CD4-positive, alpha-beta T cell (primary cell): ENCODE measurements around the gene RAMP3. TPM values are rescaled to one million over a fixed set of nuclear protein-coding genes. Genes with fewer than 3 reads are reported as not detected.

ENCODE experiments used
- ATAC-seq: fragments of 200-7000 bp; cut with Tn5 transposase; one replicate; pipeline ENCODE4 v1.10.0; 2022; ENCODE audit warnings: mild to moderate bottlenecking; ENCODE audit not compliant: poor library complexity
- CTCF ChIA-PET: fragments of 350-600 bp; sonication (Branson Sonifier 250); formaldehyde crosslinking; loops from one replicate; lab custom pipeline; 2021; ENCODE audit warnings: antibody characterized with exemption, inconsistent platforms; lab: Charles Lee
- POLR2A ChIA-PET: fragments of 350-600 bp; sonication (Branson Sonifier 250); formaldehyde crosslinking; loops from one replicate; lab custom pipeline; 2021; ENCODE audit warnings: antibody characterized with exemption, inconsistent platforms; lab: Charles Lee
- DNase-seq, 14 experiments: peaks; one replicate each; pipeline ENCODE4 v3.0.0-alpha.2; 2013 to 2020; ENCODE audit warnings: mixed read lengths in 2 of 14
- H3K27ac ChIP-seq, 2 donors: one replicate each; pipeline versions ENCODE4 v1.5.1 to v1.7.0; 2013; ENCODE audit warnings: low read length in 2 of 2, low read depth in 1 of 2, mild to moderate bottlenecking in 1 of 2
- H3K27me3 ChIP-seq, 2 experiments: 1 replicate in 1 of 2; 2 replicates in 1 of 2; pipeline versions ENCODE4 v1.6.1 to v1.7.0; 2013; ENCODE audit warnings: low read length in 2 of 2, control low read depth in 1 of 2, mild to moderate bottlenecking in 1 of 2, moderate library complexity in 1 of 2; ENCODE audit not compliant: insufficient read depth in 2 of 2, control insufficient read depth in 1 of 2
- H3K36me3 ChIP-seq: one replicate; pipeline ENCODE4 v1.6.1; 2013; ENCODE audit warnings: low read length, control low read depth; ENCODE audit not compliant: insufficient read depth
- H3K4me1 ChIP-seq: one replicate; pipeline ENCODE4 v1.6.1; 2013; ENCODE audit warnings: low read length, control low read depth; ENCODE audit not compliant: insufficient read depth
- H3K4me3 ChIP-seq: one replicate; pipeline ENCODE4 v1.5.1; 2013; ENCODE audit warnings: mild to moderate bottlenecking, low read length, moderate library complexity
- H3K9me3 ChIP-seq, 2 experiments: 1 replicate in 1 of 2; 2 replicates in 1 of 2; pipeline versions ENCODE4 v1.6.1 to v1.7.0; 2013; ENCODE audit warnings: low read length in 2 of 2, mild to moderate bottlenecking in 2 of 2, control low read depth in 1 of 2, moderate library complexity in 1 of 2; ENCODE audit not compliant: control insufficient read depth in 1 of 2, insufficient read depth in 1 of 2
- H3K27ac Mint-ChIP-seq: one replicate; pipeline ENCODE4 v1.8.0; 2020; ENCODE audit warnings: mixed read lengths
- H3K27me3 Mint-ChIP-seq: one replicate; pipeline ENCODE4 v1.8.0; 2021; ENCODE audit warnings: mixed read lengths
- H3K36me3 Mint-ChIP-seq: one replicate; pipeline ENCODE4 v1.8.0; 2021; ENCODE audit warnings: low read depth, mixed read lengths
- H3K4me1 Mint-ChIP-seq: one replicate; pipeline ENCODE4 v1.8.0; 2021; ENCODE audit warnings: low read depth, mixed read lengths
- H3K4me3 Mint-ChIP-seq: one replicate; pipeline ENCODE4 v1.8.0; 2020; ENCODE audit warnings: mild to moderate bottlenecking, mixed read lengths
- H3K9me3 Mint-ChIP-seq: one replicate; pipeline ENCODE4 v1.8.0; 2020; ENCODE audit warnings: mixed read lengths
- intact Hi-C, 2 experiments: fragments of 100-400 bp; cut with DNase I in 1 of 2; cut with micrococcal nuclease in 1 of 2; formaldehyde crosslinking; loops; one replicate each; pipeline versions ENCODE4 v1.15.1 to v1.9.0; 2023 to 2025; cut with DNase I, micrococcal nuclease
- total RNA-seq, 174 experiments: library from RNA in 2 of 174; stranded (reverse) in 2 of 174; gene quantifications; one replicate each; pipeline ENCODE4 v1.2.3 and lab custom pipeline; 2021 to 2026
- TF ChIP-seq, protein P1 (sequence below): fragments of 200-600 bp; IDR thresholded peaks from one replicate; pipeline ENCODE4 v1.8.0; 2022; ENCODE audit warnings: antibody characterized with exemption, mild to moderate bottlenecking

Gene RAMP3
- total RNA-seq, 2 experiments from 2014 or later, result not detected

DNA sequence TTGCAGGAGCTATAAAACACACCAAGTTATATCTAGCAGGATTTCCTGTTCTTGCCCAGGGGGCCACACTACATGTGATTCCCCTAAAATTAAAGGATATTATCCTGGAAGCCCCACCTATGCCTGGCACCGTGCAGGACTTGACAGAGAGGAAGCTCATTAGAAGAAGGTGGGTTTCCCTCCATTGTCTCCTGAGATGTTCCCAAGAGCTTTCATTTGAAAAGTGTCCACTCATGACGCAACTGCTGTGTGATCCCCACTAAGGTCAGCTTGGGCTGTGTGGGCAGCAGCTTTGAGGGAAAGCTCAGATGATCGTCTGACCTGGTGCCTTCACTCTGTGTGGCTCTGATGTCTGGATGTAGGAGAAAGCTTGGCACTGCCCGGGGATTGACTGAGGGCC lies 53.5 kb downstream of the RAMP3 start:
- peaks cover 5 to 7% of the 10 kb centered on the region in 2 experiments for H3K27me3 ChIP-seq
- no peaks in the 10 kb centered on the region for H3K9me3 Mint-ChIP-seq
- H3K27me3 Mint-ChIP-seq, result peaks cover 46% of the 10 kb centered on the region
- H3K9me3 ChIP-seq, result no peaks in the 10 kb centered on the region
- no peaks in the 10 kb centered on the region for H3K4me1 Mint-ChIP-seq
- no peaks in the 10 kb centered on the region for H3K36me3 ChIP-seq
- no peaks in the 10 kb centered on the region for H3K4me1 ChIP-seq
- TF ChIP-seq, protein P1, sequence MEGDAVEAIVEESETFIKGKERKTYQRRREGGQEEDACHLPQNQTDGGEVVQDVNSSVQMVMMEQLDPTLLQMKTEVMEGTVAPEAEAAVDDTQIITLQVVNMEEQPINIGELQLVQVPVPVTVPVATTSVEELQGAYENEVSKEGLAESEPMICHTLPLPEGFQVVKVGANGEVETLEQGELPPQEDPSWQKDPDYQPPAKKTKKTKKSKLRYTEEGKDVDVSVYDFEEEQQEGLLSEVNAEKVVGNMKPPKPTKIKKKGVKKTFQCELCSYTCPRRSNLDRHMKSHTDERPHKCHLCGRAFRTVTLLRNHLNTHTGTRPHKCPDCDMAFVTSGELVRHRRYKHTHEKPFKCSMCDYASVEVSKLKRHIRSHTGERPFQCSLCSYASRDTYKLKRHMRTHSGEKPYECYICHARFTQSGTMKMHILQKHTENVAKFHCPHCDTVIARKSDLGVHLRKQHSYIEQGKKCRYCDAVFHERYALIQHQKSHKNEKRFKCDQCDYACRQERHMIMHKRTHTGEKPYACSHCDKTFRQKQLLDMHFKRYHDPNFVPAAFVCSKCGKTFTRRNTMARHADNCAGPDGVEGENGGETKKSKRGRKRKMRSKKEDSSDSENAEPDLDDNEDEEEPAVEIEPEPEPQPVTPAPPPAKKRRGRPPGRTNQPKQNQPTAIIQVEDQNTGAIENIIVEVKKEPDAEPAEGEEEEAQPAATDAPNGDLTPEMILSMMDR, result no peak
- ATAC-seq (no peak), DNase-seq (no peak)
- H3K4me3 ChIP-seq, result no peak overlapping the region
- no peaks in the 10 kb centered on the region for H3K36me3 Mint-ChIP-seq
- no peak overlapping the region for H3K27ac ChIP-seq
- CTCF ChIA-PET, result no interaction called here
- no peak overlapping the region for H3K27ac Mint-ChIP-seq
- POLR2A ChIA-PET, result no interaction called here
- no peak overlapping the region for H3K4me3 Mint-ChIP-seq
- intact Hi-C loops, result no loop called here

DNA sequence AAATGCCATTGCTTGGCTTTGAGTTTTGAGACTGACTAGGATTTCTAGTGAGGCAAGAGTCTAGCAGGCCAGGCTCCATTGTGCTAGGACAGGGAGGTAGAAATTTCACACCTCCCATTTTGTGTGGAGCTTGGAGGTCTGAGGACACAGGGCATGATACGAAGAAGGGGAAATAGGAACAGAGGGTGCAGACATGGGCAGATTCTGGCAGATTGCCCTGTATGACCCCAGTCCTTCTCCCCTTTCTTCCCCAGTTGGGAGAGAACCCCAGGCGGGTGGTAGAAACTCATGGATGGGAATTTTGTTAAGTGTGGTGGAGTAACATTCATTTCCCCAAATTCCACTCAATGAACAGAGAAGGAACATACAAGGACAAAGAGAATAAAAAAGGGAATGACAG lies 54.4 kb downstream of the RAMP3 start:
- ATAC-seq (no peak), DNase-seq (no peak)
- H3K27me3 Mint-ChIP-seq, result peaks cover 48% of the 10 kb centered on the region
- no peaks in the 10 kb centered on the region for H3K9me3 ChIP-seq
- H3K27me3 ChIP-seq, result peaks cover 7 to 11% of the 10 kb centered on the region in 2 experiments
- no peak overlapping the region for H3K27ac ChIP-seq
- no peaks in the 10 kb centered on the region for H3K4me1 ChIP-seq
- no peaks in the 10 kb centered on the region for H3K36me3 Mint-ChIP-seq
- no peaks in the 10 kb centered on the region for H3K36me3 ChIP-seq
- intact Hi-C loops, result no loop called here
- H3K27ac Mint-ChIP-seq, result no peak overlapping the region
- ChIA-PET POLR2A (no interaction called here), CTCF (no interaction called here)
- TF ChIP-seq, protein P1, result no peak
- no peak overlapping the region for H3K4me3 Mint-ChIP-seq
- H3K4me1 Mint-ChIP-seq, result no peaks in the 10 kb centered on the region
- no peaks in the 10 kb centered on the region for H3K9me3 Mint-ChIP-seq
- H3K4me3 ChIP-seq, result no peak overlapping the region

DNA sequence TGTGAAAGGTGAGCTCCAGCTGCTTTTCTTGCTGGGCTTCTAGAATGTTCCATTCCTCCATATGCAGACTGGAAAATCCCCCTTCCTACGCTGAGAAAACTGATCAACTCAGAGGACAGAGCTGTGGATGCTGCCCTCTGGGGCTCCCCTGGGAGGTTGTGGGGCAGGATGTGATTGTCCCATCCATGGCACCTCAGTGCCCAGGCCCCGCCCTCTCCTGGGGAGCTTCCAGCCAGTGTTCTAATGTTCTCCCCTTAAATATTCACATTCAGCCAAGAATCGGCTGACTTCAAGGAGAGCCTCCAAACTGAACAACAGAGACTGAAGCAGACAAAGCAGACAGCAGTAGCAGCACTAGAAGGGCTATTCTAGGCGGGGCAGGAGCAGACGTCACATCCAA lies 55.0 kb downstream of the RAMP3 start:
- no peaks in the 10 kb centered on the region for H3K36me3 Mint-ChIP-seq
- no peaks in the 10 kb centered on the region for H3K4me1 ChIP-seq
- CTCF ChIA-PET, result no interaction called here
- no peak overlapping the region for H3K27ac ChIP-seq
- H3K9me3 Mint-ChIP-seq, result no peaks in the 10 kb centered on the region
- no peak overlapping the region for H3K27ac Mint-ChIP-seq
- intact Hi-C loops, result no loop called here
- no peak overlapping the region for H3K4me3 ChIP-seq
- TF ChIP-seq, protein P1, result no peak
- peaks cover 7 to 12% of the 10 kb centered on the region in 2 experiments for H3K27me3 ChIP-seq
- POLR2A ChIA-PET, result no interaction called here
- H3K4me1 Mint-ChIP-seq, result no peaks in the 10 kb centered on the region
- H3K36me3 ChIP-seq, result no peaks in the 10 kb centered on the region
- H3K9me3 ChIP-seq, result no peaks in the 10 kb centered on the region
- DNase-seq, result no peak
- ATAC-seq, result no peak
- no peak overlapping the region for H3K4me3 Mint-ChIP-seq
- peaks cover 51% of the 10 kb centered on the region for H3K27me3 Mint-ChIP-seq
